SU-DHL-6 (cell line): ENCODE data around the gene TBC1D23.

ENCODE experiments used
- H2AFZ ChIP-seq: fragments of 200-600 bp; sonication (generic); 2 replicates; pipeline ENCODE4 v1.6.1; 2014; ENCODE audit warnings: low read depth, mild to moderate bottlenecking, moderate library complexity, mixed read lengths, antibody characterized with exemption, low read length; ENCODE audit not compliant: severe bottlenecking
- H3F3A ChIP-seq: fragments of 200-600 bp; shearing (Covaris generic); 2 replicates; pipeline ENCODE4 v1.6.0; 2016; ENCODE audit warnings: antibody characterized with exemption, mild to moderate bottlenecking; ENCODE audit not compliant: insufficient read depth
- H3K27ac ChIP-seq: fragments of 200-600 bp; sonication (generic); 2 replicates; pipeline ENCODE4 v1.5.1; 2016; ENCODE audit warnings: low read depth, mild to moderate bottlenecking, low read length, moderate library complexity, mixed read lengths
- H3K27me3 ChIP-seq: fragments of 200-600 bp; sonication (generic), shearing (Covaris generic); 2 replicates; pipeline ENCODE4 v1.6.0; 2014; ENCODE audit warnings: mild to moderate bottlenecking, low read length
- H3K36me3 ChIP-seq: fragments of 200-600 bp; sonication (generic); 2 replicates; pipeline ENCODE4 v1.6.1; 2014; ENCODE audit warnings: mild to moderate bottlenecking, low read length, mixed read lengths
- H3K4me2 ChIP-seq: fragments of 300-600, 200-600 bp; shearing (Covaris generic), sonication (generic); 2 replicates; pipeline ENCODE4 v1.6.0; 2014; ENCODE audit warnings: low read length, low read depth, mild to moderate bottlenecking; ENCODE audit not compliant: poor library complexity, severe bottlenecking
- H3K4me3 ChIP-seq: fragments of 200-600 bp; sonication (generic); 2 replicates; pipeline ENCODE4 v1.5.1; 2014; ENCODE audit warnings: antibody characterized with exemption, low read length, mild to moderate bottlenecking, mixed read lengths; ENCODE audit not compliant: insufficient read depth, poor library complexity, severe bottlenecking
- H3K79me2 ChIP-seq: fragments of 200-600 bp; sonication (generic); 2 replicates; pipeline ENCODE4 v1.6.1; 2014; ENCODE audit warnings: mild to moderate bottlenecking, low read length, moderate library complexity; ENCODE audit not compliant: insufficient read depth
- H3K9ac ChIP-seq: fragments of 200-600 bp; sonication (generic); 2 replicates; pipeline ENCODE4 v1.7.0; 2014; ENCODE audit warnings: mild to moderate bottlenecking, low read length
- H3K9me2 ChIP-seq: fragments of 200-600 bp; sonication (generic); replicated peaks from 2 replicates; pipeline ENCODE4 v1.6.1; 2014; ENCODE audit warnings: low read length; ENCODE audit not compliant: insufficient read depth
- H3K9me3 ChIP-seq: fragments of 200-600 bp; sonication (generic); 2 replicates; pipeline ENCODE4 v1.6.1; 2014; ENCODE audit warnings: low read length, mixed read lengths; ENCODE audit not compliant: insufficient read depth
- H4K20me1 ChIP-seq: fragments of 200-600 bp; sonication (generic); 2 replicates; pipeline ENCODE4 v1.6.1; 2014; ENCODE audit warnings: low read depth, mild to moderate bottlenecking, antibody characterized with exemption, low read length, moderate library complexity, mixed read lengths
- EZH2phosphoT487 ChIP-seq: fragments of 200-600 bp; sonication (generic), shearing (Covaris generic); conservative IDR thresholded peaks from 2 replicates; pipeline ENCODE4 v1.6.1; 2018; ENCODE audit warnings: mild to moderate bottlenecking, antibody characterized with exemption, low read length, moderate library complexity, mixed read lengths
- TF ChIP-seq, protein P1 (sequence below): fragments of 200-600 bp; sonication (generic); IDR thresholded peaks from one replicate; pipeline ENCODE4 v1.5.1; 2017; ENCODE audit warnings: antibody characterized with exemption, mild to moderate bottlenecking, low read length, moderate library complexity; ENCODE audit not compliant: insufficient read depth, poor library complexity, severe bottlenecking

Gene TBC1D23

DNA sequence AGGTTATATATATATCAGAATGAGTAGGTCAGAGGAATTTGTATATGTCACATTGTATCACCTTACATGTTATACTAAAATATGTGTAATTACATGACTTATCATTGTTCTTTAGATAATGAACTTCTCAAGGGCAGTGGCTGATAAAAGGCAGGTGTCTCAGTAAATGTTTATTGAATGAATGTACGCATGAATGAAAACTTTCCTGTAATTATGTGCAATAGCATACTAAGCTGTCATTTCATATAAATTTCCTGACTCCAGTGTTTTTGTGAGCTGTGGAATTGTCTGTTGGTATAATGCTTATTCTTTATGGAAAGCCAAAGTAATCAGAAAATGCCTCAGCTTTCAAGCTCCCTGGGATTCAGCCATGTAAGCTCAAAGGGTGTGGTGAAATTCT lies 4.2 kb downstream of the TBC1D23 start:
- H3K27me3 ChIP-seq = no peaks in the 10 kb centered on the region
- H3K4me3 ChIP-seq = no peak overlapping the region
- H3K36me3 ChIP-seq = no peaks in the 10 kb centered on the region
- TF ChIP-seq, protein P1, sequence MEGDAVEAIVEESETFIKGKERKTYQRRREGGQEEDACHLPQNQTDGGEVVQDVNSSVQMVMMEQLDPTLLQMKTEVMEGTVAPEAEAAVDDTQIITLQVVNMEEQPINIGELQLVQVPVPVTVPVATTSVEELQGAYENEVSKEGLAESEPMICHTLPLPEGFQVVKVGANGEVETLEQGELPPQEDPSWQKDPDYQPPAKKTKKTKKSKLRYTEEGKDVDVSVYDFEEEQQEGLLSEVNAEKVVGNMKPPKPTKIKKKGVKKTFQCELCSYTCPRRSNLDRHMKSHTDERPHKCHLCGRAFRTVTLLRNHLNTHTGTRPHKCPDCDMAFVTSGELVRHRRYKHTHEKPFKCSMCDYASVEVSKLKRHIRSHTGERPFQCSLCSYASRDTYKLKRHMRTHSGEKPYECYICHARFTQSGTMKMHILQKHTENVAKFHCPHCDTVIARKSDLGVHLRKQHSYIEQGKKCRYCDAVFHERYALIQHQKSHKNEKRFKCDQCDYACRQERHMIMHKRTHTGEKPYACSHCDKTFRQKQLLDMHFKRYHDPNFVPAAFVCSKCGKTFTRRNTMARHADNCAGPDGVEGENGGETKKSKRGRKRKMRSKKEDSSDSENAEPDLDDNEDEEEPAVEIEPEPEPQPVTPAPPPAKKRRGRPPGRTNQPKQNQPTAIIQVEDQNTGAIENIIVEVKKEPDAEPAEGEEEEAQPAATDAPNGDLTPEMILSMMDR = no peak
- no peak overlapping the region for H2AFZ ChIP-seq
- no peak overlapping the region for H3K27ac ChIP-seq
- no peak overlapping the region for H3K9ac ChIP-seq
- no peaks in the 10 kb centered on the region for H3K9me2 ChIP-seq
- H3K79me2 ChIP-seq = peaks cover 55% of the 10 kb centered on the region
- H3K4me2 ChIP-seq = no peak overlapping the region
- H3K9me3 ChIP-seq = no peaks in the 10 kb centered on the region
- H4K20me1 ChIP-seq = no peaks in the 10 kb centered on the region
- no peaks in the 10 kb centered on the region for H3F3A ChIP-seq

DNA sequence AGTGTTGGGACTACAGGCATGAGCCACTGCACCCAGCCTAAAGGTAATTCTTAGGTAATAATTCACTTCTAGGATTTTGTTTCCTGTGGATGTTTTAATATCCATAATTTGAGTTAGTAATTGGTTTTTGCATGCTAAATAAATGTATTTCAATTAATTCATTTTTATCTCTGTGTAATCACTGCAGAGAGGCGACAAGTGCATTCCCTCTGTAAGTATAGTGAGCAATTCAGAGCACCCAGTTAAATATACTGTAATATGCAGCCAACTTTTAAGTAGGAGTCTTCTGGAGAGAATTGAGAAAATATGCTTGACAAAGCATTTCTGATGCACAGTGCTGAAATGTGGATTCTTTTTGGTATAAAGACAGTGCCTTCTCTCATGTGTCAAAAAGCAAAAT lies 5.7 kb downstream of the TBC1D23 start:
- peaks cover 54% of the 10 kb centered on the region for H3K79me2 ChIP-seq
- TF ChIP-seq, protein P1 = no peak
- TF ChIP-seq EZH2phosphoT487 = no peak
- H4K20me1 ChIP-seq = peaks cover 4% of the 10 kb centered on the region; the same call in 1 of the 2 replicates

DNA sequence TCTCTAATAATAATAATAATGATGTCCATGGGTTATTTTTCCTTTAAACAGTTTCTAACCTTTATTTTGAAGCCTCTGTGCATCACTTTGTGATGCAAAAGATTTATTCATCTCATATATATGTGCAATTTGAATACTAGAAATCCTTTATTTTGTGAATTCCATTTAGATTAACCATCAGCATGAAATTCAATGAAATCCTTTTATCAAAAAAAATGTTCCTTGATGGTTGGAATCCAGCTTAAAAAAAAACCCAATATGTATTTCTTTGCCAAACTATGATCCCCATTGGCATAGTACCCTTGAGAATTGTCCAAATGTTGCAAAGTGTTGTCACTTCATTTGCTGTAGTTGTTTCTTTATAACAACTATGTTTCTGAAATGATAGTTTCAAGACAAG lies 7.4 kb downstream of the TBC1D23 start:
- Histone ChIP-seq H2AFZ (no peak overlapping the region), H3K79me2 (peaks cover 45% of the 10 kb centered on the region), H3K4me2 (no peak overlapping the region), H3K27me3 (no peaks in the 10 kb centered on the region), H3F3A (no peaks in the 10 kb centered on the region), H3K9me3 (no peaks in the 10 kb centered on the region), H3K27ac (no peak overlapping the region), H4K20me1 (peaks cover 4% of the 10 kb centered on the region; the same call in 1 of the 2 replicates), H3K9me2 (no peaks in the 10 kb centered on the region), H3K9ac (no peak overlapping the region), H3K36me3 (no peaks in the 10 kb centered on the region), H3K4me3 (no peak overlapping the region)
- TF ChIP-seq, protein P1 = no peak
- TF ChIP-seq EZH2phosphoT487 = no peak

More for the DNA sequence above, 5.7 kb downstream of the TBC1D23 start:
- no peaks in the 10 kb centered on the region for H3K9me2 ChIP-seq
- H3K36me3 ChIP-seq = no peaks in the 10 kb centered on the region
- H3K9me3 ChIP-seq = no peaks in the 10 kb centered on the region
- no peak overlapping the region for H3K9ac ChIP-seq
- H3K4me2 ChIP-seq = no peak overlapping the region
- no peak overlapping the region for H3K4me3 ChIP-seq
- H3K27me3 ChIP-seq = no peaks in the 10 kb centered on the region
- no peak overlapping the region for H3K27ac ChIP-seq
- no peaks in the 10 kb centered on the region for H3F3A ChIP-seq
- no peak overlapping the region for H2AFZ ChIP-seq
